Stimulated activated CD8-positive, alpha-beta memory T cell treated with anti-CD3 and anti-CD28 coated beads, Interleukin-12 subunit alpha, Interleukin-12 subunit beta, amount 100 ng/mL, for 24 hours (primary cell): ENCODE measurements around the gene RAPGEF6.
"Not testable (repeated sequence)": the region's sequence is repeated elsewhere in the genome, so short reads cannot be mapped to it uniquely, and the experiment has no call there.

Experiments
- DNase-seq: peaks from one replicate; pipeline ENCODE4 v3.0.0-alpha.2; 2020; ENCODE audit errors: extremely low read depth

The RAPGEF6 gene

DNA sequence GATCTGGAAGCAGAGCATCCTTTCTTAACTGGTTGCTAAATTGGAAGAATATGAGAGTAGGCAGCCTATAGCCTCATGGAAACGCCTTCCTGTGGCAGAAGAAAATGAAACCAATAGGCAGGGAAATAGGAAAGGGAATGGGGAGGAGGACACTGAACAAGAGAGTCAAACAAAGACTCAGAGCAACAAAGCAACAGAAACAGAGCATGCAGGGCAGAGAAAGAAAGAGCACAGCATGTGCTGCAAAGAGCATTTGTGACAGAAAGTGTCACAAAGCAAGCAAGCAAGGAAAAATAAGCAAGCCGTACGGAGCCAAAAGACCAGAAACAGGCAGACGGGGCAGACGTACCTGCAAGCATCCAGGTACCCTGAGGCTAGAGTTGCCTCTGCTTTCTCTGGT is 123.1 kb downstream of the RAPGEF6 start:
- DNase-seq, result no peak

DNA sequence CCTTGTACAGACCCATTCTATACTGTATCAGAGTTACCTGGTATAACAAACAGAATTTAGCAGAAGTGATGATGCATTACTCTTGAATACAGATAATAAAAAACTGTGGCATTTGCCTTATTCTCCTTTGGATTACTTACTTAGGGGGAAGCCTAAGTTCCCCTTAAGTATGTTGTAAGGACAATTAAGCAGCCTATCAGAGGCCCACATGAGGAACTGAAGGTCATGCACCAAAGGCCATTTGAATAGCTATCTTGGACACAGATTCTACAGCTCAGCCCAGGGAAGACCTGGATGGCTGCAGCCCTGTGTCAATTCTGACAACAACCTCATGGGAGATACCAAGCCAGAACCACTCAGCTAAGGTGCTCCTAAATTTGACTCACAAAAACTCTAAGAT is 125.2 kb downstream of the RAPGEF6 start:
- DNase-seq, result no peak

- DNase-seq, result no peak
Observed at GRCh38 chr5:131505237-131505908, 129.7 kb downstream of the RAPGEF6 start.

DNA sequence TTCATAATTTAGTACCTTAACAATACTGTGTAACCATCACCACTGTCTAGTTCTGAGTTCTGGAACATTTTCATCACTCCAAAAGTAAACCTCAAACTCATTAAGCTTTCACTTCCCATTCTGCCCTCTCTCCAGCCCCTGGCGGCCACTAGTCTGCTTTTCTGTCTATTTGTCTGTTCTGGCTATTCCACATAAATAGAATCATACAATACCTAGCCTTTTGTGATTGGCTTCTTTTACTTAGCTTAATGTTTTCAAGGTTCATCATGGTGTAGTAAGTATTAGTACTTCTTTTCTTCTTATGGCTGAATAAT is 138.7 kb downstream of the RAPGEF6 start:
- no peak for DNase-seq

DNA sequence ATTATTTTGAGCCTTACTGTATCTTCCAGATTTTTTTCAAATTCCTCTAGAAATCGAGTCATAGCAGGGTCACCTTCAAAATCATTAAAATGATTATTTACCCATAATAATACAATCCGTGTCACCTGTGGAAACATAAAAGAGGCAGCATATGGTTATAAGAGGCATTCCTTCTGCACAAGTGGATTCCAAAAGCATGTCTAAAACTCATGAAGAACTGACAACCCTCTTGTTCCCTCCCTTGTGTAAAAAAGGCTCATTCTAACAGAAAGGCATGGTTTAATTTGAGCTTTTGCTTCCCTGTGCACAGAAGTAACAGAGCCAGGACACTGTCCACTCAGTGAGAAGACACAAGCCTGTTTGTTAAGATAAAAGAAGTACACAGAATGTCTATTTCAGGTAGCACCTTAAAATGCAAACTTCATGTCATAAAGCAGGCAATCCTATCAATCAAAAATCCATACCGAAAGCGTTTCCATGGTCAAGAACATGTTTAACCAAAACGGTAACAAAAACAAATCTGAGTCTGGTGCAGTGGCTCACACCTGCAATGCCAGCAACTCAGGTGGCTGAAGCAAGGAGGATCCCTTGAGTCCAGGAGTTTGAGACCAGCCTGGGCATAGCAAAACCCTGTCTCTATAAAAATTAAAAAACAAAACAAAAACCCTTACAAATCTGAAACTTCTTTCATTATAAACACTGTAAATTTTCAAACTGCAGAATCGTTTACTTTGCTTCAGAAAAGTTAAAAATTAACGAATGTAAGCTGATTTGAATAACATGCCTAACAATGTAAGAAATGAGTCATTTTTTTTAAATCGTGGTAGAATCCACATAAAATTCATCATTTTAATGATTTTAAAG is 139.3 kb downstream of the RAPGEF6 start:
- no peak for DNase-seq

DNA sequence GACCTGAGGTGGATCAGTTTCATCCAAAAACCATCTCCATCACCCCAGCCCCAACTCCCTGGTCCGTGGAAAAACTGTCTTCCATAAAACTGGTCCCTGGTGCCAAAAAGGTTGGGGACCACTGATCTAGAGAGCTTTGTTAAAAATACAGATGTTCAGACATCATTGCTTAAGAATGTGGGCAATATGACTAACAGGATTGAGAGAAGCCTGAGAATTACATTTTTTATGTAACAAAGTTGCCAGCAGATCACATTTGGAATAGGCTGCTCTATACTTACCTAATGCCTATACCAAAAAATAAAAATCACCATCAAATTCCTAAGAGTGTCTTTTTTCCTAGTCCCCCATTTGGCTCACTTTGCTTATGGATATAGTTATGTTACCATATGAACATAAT is 143.3 kb downstream of the RAPGEF6 start:
- no peak for DNase-seq

DNA sequence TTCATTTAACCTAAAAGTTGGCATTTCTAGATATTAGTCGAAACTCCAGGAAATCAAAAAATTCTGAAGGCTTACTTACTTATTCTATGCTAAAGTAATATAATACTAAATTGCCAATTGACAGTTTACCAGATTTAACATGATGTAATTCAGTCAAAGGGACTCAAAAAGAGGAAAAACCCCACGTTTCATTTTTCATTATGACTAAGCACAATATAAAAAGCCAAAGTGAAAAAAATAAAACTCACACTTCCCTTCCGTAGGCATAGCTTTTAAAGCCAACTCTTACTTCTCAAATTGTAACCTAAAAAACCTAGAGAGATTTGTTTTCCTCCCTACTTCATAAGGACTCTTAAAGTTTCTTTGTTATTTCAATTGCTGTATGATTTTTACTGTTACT is 146.6 kb downstream of the RAPGEF6 start:
- DNase-seq, result no peak

- DNase-seq, result not testable (repeated sequence)
Observed at GRCh38 chr5:131487371-131487770, 147.7 kb downstream of the RAPGEF6 start.

DNA sequence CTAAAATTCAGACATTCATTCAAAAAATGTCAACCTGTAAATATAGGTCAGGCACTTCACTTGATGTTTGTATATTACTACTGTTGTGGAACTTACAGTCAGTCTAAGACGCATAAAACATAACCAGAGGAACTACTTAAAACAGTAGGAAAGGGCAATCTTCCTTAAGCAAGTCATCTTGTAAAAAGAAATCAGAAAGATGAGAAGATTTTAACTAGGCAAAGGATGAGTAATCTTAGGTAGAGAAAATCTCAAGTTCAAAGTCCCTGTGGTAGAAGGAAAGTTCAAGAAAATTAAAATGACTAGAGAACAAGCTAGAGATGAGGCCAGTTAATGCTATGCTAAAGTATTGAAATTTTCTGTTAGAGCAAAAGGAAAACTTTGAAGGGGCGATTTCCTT is 152.4 kb downstream of the RAPGEF6 start:
- no peak for DNase-seq

GRCh38 chr5:131481569-131481968 is 153.5 kb downstream of the RAPGEF6 start:
- DNase-seq, result no peak

DNA sequence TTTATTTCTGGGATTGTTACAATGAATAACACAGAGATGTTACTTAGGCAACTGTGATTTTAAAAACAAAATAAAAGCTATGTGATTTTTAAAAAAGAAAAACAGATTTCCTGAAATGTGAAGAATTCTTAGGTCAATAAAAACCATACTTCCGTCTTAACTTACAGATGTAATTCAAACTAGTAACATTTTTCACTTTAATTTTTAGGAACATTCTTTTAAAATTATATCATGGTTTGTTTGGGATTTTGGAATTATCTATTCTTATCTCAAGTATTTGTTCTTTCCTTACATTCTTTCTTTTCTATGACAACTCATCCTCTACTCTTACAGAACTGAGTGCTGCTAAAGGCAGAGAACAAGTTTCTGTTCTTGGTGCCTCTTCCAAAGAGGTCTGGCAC is 159.5 kb downstream of the RAPGEF6 start:
- no peak for DNase-seq

DNA sequence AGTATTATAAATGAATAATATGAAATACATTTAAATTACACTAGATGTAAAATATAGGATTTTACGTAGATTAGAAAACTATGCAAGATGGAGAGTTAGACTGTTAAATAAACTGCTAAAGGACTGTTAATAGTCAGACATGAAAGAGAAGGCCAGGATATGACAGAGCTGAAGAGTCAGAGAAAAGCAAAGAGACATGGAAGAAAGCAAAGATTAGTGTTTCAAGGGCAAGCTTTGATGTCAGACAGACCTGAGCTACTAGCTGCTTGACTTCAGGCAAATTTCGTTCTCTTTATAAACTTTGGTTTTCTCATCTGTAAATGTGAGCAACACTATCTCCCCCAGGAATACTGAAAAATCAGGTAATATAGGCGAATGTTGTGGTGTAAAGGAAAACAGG is 161.3 kb downstream of the RAPGEF6 start:
- no peak for DNase-seq

GRCh38 chr5:131466171-131466766 is 168.8 kb downstream of the RAPGEF6 start:
- no peak for DNase-seq

DNA sequence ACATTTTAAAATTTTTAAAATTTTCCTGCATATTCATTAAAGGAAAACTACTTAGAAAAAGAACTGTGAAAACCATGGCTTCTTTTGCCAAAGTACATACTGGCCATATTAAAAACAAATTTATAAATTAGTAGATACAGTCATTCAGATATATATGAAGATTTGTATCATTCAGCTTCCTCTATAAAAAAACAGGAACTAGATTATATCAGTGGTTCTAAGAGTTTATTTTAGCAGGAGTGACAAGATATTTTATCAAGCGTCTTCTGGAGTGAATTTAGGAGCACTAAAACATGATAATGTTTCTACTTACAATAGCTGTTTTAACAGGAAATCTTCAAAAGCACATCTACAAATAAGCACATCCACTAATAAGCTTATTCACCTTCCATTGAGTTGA is 171.4 kb downstream of the RAPGEF6 start:
- DNase-seq, result no peak

GRCh38 chr5:131462454-131462853 is 172.6 kb downstream of the RAPGEF6 start:
- DNase-seq, result no peak

GRCh38 chr5:131461742-131462141 is 173.3 kb downstream of the RAPGEF6 start:
- no peak for DNase-seq

DNA sequence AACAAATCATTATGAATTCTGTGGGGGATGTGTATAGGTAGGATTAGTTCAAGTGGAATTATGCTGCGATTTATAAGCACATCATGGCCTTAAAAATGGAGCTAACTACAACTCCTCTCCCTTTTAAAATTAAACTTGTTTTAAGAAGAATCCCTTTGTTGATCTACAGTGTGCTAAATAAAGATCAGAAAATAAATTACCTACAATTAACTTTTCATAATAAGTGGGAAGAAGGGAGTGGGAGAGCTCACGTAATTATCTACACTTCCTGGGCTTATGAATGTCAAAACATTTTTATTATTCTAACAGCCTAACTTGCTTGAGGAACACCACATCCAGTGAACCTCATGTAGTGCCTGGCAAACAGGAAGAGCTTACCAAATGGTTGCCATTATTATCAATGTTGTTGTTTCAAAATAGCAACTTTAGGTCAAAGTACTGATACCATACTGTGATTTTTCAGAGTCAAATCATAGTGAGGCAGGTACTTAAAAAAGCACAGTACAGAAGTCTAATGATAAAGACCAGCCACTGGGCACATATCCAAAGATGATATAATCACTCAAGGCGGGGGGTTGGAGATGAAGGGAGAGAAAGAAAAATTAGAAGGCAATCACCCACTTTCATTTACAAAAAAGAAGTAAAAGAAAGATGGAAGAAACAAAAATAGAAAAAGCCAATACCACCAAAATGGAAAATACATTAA is 174.0 kb downstream of the RAPGEF6 start:
- DNase-seq, result no peak

DNA sequence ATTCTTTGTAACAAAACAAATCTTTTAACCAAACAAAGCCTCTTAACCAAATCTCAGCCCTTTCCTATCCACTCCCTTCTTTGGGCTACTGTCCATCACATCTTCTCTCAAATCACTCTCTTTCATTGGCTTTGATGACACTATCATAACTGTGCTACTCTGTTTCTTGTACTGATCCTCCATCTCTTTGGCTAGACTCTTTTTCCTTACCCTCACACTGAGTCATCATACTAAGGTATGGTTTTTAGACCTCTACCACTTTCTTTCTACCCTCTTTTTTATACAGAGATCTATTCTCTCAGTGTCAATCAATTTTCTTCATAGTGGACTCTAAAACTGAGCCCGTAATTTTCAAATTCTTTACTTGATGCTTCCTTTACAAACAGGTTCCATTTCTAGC is 174.9 kb downstream of the RAPGEF6 start:
- no peak for DNase-seq

DNA sequence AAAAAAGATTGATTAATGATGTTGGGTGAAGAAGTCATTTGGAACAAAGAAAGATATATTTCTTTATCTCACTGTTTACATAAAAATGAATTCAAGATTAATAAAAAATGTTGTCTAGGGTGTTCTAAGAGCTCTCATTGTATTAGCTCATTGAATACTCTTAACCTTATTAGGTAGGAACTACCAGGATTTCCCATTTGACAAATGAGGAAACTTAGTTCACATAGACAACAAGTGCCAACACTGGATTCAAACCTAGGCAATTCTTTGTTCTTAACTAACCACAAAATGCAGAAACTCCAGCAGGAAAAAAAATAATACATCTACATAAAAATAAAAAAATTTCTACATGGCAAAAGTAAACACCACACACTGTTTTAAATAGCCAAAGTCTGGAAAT is 175.8 kb downstream of the RAPGEF6 start:
- no peak for DNase-seq

DNA sequence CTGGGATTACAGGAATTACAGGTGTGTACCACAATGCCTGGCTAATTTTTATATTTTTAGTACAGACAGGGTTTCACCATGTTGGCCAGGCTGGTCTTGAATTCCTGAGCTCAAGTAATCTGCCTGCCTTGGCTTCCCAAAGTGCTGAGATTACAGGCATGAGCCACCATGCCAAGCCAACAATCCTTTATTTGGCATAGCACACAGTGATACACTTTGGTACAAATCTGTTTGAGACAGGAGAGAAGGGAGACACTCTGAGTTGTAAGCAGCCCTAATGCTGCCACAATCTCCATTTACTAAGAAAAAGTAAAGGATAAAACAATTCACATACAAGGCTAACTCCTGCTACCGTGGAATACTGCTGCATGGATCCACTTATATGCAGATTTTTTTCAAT is 177.8 kb downstream of the RAPGEF6 start:
- no peak for DNase-seq

GRCh38 chr5:131450941-131451340 is 184.1 kb downstream of the RAPGEF6 start:
- no peak for DNase-seq

DNA sequence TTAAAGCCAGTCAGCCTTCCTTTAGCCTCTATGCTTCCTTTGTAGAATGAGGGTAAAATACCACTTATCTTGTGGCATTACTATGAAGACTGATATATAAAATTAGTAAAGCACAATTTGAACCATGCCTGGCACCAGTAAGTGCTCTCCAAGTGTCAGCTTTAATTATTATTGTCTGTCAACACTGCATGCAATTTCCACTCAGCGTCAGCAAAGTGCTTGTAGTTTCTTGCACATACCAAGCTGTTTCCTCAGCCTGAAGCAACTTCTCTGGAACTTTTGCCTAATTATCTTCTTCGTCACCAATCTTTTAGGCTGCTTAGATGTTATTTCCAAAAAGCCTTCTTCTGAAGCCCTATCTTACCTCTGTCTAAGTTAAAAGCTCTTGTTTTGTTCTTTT is 193.8 kb downstream of the RAPGEF6 start:
- no peak for DNase-seq

- no peak for DNase-seq
Observed at GRCh38 chr5:131436081-131436480, 198.9 kb downstream of the RAPGEF6 start.
